ENCODE data around the gene SLC2A4RG. TPM values are rescaled to one million over a fixed set of nuclear protein-coding genes. Genes with fewer than 3 reads are reported as not detected.

SLC2A4RG gene
- total and polyA plus RNA-seq, 2 donors, result 33.4 to 66.1 TPM

- WGBS, result 88% methylated on average over 5 of the region's 5 CpGs
- H3K9me3 ChIP-seq (ENCODE audit: control insufficient read depth in 2 of 2, insufficient read depth in 1 of 2, low read length in 1 of 2), result peaks cover 0 to 12% of the 10 kb centered on the region in 2 donors
- H3K27ac ChIP-seq (ENCODE audit: low read depth in 1 of 2, low read length in 1 of 2), result peak overlapping the region; percentile 93 to 99
- peak overlapping the region in 1 of 2 donors; percentile 9 for H3K4me3 ChIP-seq (ENCODE audit: low read length in 2 of 2)
- no peak for DNase-seq (ENCODE audit: low read depth in 6 of 9, low spot score in 9 of 9)
- peaks cover 71 to 90% of the 10 kb centered on the region in 2 donors for H3K4me1 ChIP-seq (ENCODE audit: control insufficient read depth in 2 of 2, insufficient read depth in 2 of 2, low read length in 2 of 2)
- H3K27me3 ChIP-seq (ENCODE audit: control insufficient read depth in 2 of 2, insufficient read depth in 1 of 2, low read length in 1 of 2), result no peaks in the 10 kb centered on the region
- H3K36me3 ChIP-seq (ENCODE audit: control insufficient read depth in 2 of 2, insufficient read depth in 2 of 2, low read length in 1 of 2), result peaks cover 35 to 41% of the 10 kb centered on the region in 2 donors
These were observed 8.2 kb upstream of the SLC2A4RG start for GRCh38 chr20:63731410-63731809.

DNA sequence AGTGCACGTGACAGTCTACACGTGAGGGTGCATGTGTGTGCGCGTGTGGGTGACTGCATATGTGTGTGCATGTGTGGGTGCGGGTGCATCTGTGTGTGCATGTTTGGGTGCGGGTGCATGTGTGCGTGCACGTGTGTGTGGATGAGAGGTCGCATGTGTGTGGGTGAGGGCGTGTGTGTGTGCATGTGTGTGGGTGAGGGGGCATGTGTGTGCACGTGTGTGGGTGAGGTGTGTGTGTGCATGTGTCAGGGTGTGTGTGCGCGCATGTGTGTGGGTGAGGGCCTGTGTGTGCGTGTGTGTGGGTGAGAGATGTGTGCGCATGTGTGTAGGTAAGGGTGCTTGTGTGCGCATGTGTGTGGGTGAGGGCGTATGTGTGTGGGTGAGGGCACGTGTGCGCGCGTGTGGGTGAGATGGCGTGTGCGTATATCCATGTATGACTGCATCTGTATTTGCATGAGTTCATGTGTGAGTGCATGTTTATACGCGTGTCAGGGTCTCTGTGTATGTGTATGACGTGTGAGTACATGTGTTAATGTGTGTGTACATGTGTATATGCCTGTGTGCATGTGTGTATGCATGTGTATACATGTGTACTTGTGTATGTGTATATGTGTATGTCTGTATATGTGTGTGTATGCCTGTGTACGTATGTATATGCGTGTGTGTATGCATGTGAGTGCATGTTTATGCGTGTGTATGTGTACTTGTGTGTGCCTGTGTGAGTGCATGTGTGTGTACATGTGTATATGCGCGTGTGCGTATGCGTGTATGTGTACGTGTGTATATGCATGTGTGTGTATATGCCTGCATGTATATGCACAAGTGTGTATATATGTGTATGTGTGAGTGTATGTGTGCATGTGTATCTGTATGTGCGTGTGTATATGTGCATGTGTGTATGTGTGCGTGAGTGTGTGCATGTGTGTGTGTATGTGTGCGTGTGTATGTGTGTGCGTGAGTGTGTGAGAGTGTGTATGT is 7.2 kb upstream of the SLC2A4RG start:
- peaks cover 0 to 19% of the 10 kb centered on the region in 2 donors for H3K9me3 ChIP-seq (ENCODE audit: control insufficient read depth in 2 of 2, insufficient read depth in 1 of 2, low read length in 1 of 2)
- H3K4me1 ChIP-seq (ENCODE audit: control insufficient read depth in 2 of 2, insufficient read depth in 2 of 2, low read length in 2 of 2), result peaks cover 71 to 94% of the 10 kb centered on the region in 2 donors
- H3K27me3 ChIP-seq (ENCODE audit: control insufficient read depth in 2 of 2, insufficient read depth in 1 of 2, low read length in 1 of 2), result no peaks in the 10 kb centered on the region
- peaks cover 30 to 40% of the 10 kb centered on the region in 2 donors for H3K36me3 ChIP-seq (ENCODE audit: control insufficient read depth in 2 of 2, insufficient read depth in 2 of 2, low read length in 1 of 2)
- 91% methylated on average over 38 of the region's 38 CpGs for WGBS
- H3K4me3 ChIP-seq (ENCODE audit: low read length in 2 of 2), result no peak overlapping the region
- DNase-seq (ENCODE audit: low read depth in 6 of 9, low spot score in 9 of 9), result no peak
- H3K27ac ChIP-seq (ENCODE audit: low read depth in 1 of 2, low read length in 1 of 2), result no peak overlapping the region

DNA sequence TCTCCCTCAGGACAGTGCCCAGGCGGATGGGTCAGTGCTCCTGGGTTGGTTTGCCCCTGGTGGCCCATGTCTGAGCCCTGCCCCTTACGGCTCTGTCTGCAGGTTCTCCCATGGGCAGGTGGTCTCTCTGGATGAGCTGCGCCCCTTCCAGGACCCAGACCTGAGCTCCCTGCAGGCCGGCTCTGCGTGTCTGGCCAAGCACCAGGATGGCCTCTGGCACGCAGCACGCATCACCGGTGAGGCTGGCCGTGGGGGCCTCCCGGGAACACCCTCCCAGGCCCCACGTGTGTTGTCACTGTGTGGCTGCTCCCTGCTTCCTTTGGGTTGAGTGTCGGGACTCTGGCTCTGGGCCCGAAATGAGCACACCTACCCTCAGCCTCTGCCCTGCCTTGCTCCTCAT is 6.5 kb upstream of the SLC2A4RG start:
- 96% methylated on average over 13 of the region's 13 CpGs for whole genome bisulfite sequencing
- H3K4me3 ChIP-seq (ENCODE audit: low read length in 2 of 2), result no peak overlapping the region
- H3K4me1 ChIP-seq (ENCODE audit: control insufficient read depth in 2 of 2, insufficient read depth in 2 of 2, low read length in 2 of 2), result peaks cover 68 to 94% of the 10 kb centered on the region in 2 donors
- H3K36me3 ChIP-seq (ENCODE audit: control insufficient read depth in 2 of 2, insufficient read depth in 2 of 2, low read length in 1 of 2), result peaks cover 31 to 41% of the 10 kb centered on the region in 2 donors
- no peaks in the 10 kb centered on the region for H3K27me3 ChIP-seq (ENCODE audit: control insufficient read depth in 2 of 2, insufficient read depth in 1 of 2, low read length in 1 of 2)
- DNase-seq (ENCODE audit: low read depth in 6 of 9, low spot score in 9 of 9), result no peak
- peaks cover 0 to 19% of the 10 kb centered on the region in 2 donors for H3K9me3 ChIP-seq (ENCODE audit: control insufficient read depth in 2 of 2, insufficient read depth in 1 of 2, low read length in 1 of 2)
- H3K27ac ChIP-seq (ENCODE audit: low read depth in 1 of 2, low read length in 1 of 2), result peak overlapping the region in 1 of 2 donors; percentile 19

DNA sequence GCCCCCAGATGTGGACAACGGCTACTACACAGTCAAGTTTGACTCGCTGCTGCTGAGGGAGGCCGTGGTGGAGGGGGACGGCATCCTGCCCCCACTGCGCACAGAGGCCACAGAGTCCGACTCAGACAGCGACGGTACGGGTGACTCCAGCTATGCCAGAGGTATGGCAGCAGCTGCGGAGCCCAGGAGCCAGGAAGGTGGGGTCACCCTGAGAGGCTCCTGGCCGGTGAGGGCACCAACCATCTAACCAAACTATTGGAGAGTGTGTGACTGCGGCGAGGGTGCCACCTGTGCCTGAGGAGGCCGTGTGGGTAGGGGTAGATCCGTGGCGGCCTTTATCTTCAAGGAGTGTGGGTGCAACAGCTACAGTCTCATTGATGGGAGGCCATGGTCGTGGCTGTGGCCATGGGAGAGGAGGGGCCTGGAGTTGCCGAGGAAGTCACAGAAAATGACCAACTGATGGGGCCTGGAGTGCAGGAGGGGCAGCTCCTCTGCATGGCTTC is 5.9 kb upstream of the SLC2A4RG start:
- WGBS, result 60% methylated on average over 18 of the region's 18 CpGs
- DNase-seq (ENCODE audit: low read depth in 6 of 9, low spot score in 9 of 9), result no peak
- Histone ChIP-seq H3K27me3 (ENCODE audit: control insufficient read depth in 2 of 2, insufficient read depth in 1 of 2, low read length in 1 of 2) (peaks cover 0 to 5% of the 10 kb centered on the region in 2 donors), H3K27ac (ENCODE audit: low read depth in 1 of 2, low read length in 1 of 2) (peak overlapping the region; percentile 4 to 19), H3K4me1 (ENCODE audit: control insufficient read depth in 2 of 2, insufficient read depth in 2 of 2, low read length in 2 of 2) (peaks cover 68 to 94% of the 10 kb centered on the region in 2 donors), H3K4me3 (ENCODE audit: low read length in 2 of 2) (no peak overlapping the region), H3K36me3 (ENCODE audit: control insufficient read depth in 2 of 2, insufficient read depth in 2 of 2, low read length in 1 of 2) (peaks cover 36 to 47% of the 10 kb centered on the region in 2 donors), H3K9me3 (ENCODE audit: control insufficient read depth in 2 of 2, insufficient read depth in 1 of 2, low read length in 1 of 2) (peaks cover 0 to 19% of the 10 kb centered on the region in 2 donors)

DNA sequence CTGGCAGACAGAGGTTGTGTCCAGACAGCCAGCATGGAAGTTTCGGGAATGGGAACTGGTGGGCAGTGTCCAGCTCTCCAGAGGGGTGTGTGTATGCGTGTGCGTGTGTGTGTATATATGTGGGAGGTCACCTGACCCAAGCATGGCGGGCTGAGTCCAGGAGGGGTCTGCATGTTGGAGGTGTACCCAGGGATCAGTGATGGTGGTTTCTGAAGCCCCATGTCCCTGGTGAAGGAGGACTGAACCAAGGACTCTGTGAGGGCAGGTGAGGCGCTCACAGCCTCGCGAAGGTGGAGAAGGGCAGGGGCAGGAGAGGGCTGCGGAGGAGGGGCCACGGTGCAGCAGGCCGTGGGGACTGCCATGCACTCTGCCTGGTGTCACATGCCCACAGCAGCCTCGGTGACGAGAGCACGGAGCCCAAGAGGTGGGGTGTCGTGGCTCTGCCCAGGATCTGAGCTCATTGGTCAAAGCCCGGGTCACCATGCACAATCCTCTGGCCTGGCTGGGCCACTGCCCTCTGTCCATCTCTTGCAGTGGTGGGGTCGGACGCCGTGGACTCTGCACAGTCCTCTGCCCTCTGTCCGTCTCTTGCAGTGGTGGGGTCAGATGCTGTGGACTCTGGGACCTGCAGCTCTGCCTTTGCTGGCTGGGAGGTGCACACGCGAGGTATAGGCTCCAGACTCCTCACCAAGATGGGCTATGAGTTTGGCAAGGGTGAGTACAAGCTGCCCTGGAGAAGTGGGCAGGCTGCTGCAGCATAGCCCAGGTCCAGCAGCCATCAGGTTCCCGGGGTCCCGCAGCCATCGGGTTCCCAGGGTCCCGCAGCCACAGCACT is 5.2 kb upstream of the SLC2A4RG start:
- 90% methylated on average over 25 of the region's 25 CpGs for WGBS
- H3K27ac ChIP-seq (ENCODE audit: low read depth in 1 of 2, low read length in 1 of 2), result peak overlapping the region in 1 of 2 donors; percentile 4

GRCh38 chr20:63734946-63735858 is 4.4 kb upstream of the SLC2A4RG start:
- peak overlapping the region; percentile 46 to 99 for H3K27ac ChIP-seq (ENCODE audit: low read depth in 1 of 2, low read length in 1 of 2)
- peak in 1 of 9 donors; percentile 43 for DNase-seq (ENCODE audit: low read depth in 6 of 9, low spot score in 9 of 9)
- WGBS, result 83% methylated on average over 48 of the region's 48 CpGs
- H3K27me3 ChIP-seq (ENCODE audit: control insufficient read depth in 2 of 2, insufficient read depth in 1 of 2, low read length in 1 of 2), result peaks cover 0 to 11% of the 10 kb centered on the region in 2 donors
- H3K4me1 ChIP-seq (ENCODE audit: control insufficient read depth in 2 of 2, insufficient read depth in 2 of 2, low read length in 2 of 2), result peaks cover 66 to 84% of the 10 kb centered on the region in 2 donors
- peaks cover 0 to 18% of the 10 kb centered on the region in 2 donors for H3K9me3 ChIP-seq (ENCODE audit: control insufficient read depth in 2 of 2, insufficient read depth in 1 of 2, low read length in 1 of 2)
- peaks cover 39 to 47% of the 10 kb centered on the region in 2 donors for H3K36me3 ChIP-seq (ENCODE audit: control insufficient read depth in 2 of 2, insufficient read depth in 2 of 2, low read length in 1 of 2)
- H3K4me3 ChIP-seq (ENCODE audit: low read length in 2 of 2), result no peak overlapping the region

More for the DNA sequence above, 5.2 kb upstream of the SLC2A4RG start:
- Histone ChIP-seq H3K36me3 (ENCODE audit: control insufficient read depth in 2 of 2, insufficient read depth in 2 of 2, low read length in 1 of 2) (peaks cover 39 to 47% of the 10 kb centered on the region in 2 donors), H3K4me3 (ENCODE audit: low read length in 2 of 2) (no peak overlapping the region), H3K27me3 (ENCODE audit: control insufficient read depth in 2 of 2, insufficient read depth in 1 of 2, low read length in 1 of 2) (peaks cover 0 to 11% of the 10 kb centered on the region in 2 donors), H3K9me3 (ENCODE audit: control insufficient read depth in 2 of 2, insufficient read depth in 1 of 2, low read length in 1 of 2) (peaks cover 0 to 19% of the 10 kb centered on the region in 2 donors), H3K4me1 (ENCODE audit: control insufficient read depth in 2 of 2, insufficient read depth in 2 of 2, low read length in 2 of 2) (peaks cover 72 to 93% of the 10 kb centered on the region in 2 donors)
- no peak for DNase-seq (ENCODE audit: low read depth in 6 of 9, low spot score in 9 of 9)

DNA sequence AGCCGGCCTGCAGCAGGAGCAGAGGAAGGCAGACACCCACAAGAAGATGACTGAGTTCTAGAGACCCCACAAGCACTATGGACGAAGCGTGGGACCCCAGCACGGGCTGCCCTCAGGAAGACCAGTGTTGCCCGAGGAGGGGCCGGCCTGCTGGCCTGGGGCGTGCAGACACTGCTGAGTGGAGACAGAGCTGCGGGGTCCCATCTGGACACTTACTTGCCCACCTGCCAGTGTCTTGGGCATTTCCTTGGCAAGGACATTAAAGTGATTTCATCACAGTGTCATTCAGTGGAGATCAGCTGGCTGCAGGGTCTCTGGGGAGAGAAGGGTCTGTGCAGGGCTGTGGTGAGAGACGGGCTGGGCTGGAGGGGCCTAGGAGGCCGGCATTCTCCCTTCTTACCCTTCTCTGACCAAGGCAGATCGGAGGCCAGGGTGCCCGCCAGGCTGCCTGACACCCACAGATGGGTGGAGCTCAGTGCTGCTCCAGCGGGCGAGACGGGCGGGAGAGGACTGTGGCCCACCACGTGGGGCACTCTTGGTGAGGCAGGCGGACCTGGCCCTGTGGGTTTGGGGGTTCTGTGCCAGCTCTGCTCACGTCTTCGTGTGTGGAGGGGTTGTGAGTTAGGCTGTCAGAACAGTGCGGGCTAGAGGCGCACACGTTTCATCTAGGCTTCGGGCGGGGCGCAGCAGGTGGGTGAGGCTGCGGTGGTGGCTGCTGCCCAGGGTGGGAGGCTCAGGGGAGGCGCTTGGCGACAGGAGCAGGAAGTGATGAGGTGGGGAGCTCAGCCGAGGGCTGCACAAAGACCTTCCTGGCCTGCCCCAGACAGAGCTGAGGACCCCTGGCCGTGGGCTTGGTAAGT is 3.5 kb upstream of the SLC2A4RG start, which contains the start of gene LIME1:
TSS of gene LIME1 (plus strand) at position 806 of the 860 bp plus-strand sequence. CDS start 886 bp downstream, outside the sequence.
- Histone ChIP-seq H3K9me3 (ENCODE audit: control insufficient read depth in 2 of 2, insufficient read depth in 1 of 2, low read length in 1 of 2) (peaks cover 0 to 10% of the 10 kb centered on the region in 2 donors), H3K27me3 (ENCODE audit: control insufficient read depth in 2 of 2, insufficient read depth in 1 of 2, low read length in 1 of 2) (peaks cover 0 to 19% of the 10 kb centered on the region in 2 donors), H3K27ac (ENCODE audit: low read depth in 1 of 2, low read length in 1 of 2) (peak within 1 kb of the TSS; percentile 97 to 99), H3K4me3 (ENCODE audit: low read length in 2 of 2) (peak within 1 kb of the TSS; percentile 88 to 90), H3K36me3 (ENCODE audit: control insufficient read depth in 2 of 2, insufficient read depth in 2 of 2, low read length in 1 of 2) (peaks cover 46 to 50% of the 10 kb centered on the region in 2 donors), H3K4me1 (ENCODE audit: control insufficient read depth in 2 of 2, insufficient read depth in 2 of 2, low read length in 2 of 2) (peaks cover 63 to 83% of the 10 kb centered on the region in 2 donors)
- peak in 8 of 9 donors; percentile 55 to 93 (median 81) for DNase-seq (ENCODE audit: low read depth in 6 of 9, low spot score in 9 of 9)
- WGBS, result 16% methylated on average over 31 of the region's 31 CpGs

Data from thymus (tissue), 11 donors.